PC-9 (cell line): Measurements from ENCODE around the gene KIAA1958. TPM values are rescaled to one million over a fixed set of nuclear protein-coding genes. Genes with fewer than 3 reads are reported as not detected.

Experiments used
- BruUV-seq: library from RNA; stranded (reverse); fragments of 400-500 nt; replicated peaks from 2 replicates; lab custom pipeline; 2021; lab: Mats Ljungman, UMichigan
- CTCF ChIA-PET: fragments of 300-600 bp; sonication (Branson Sonifier 250); formaldehyde crosslinking; loops from one replicate; lab custom pipeline; 2022; ENCODE audit warnings: antibody characterized with exemption; lab: Charles Lee
- POLR2A ChIA-PET: fragments of 300-600 bp; sonication (Branson Sonifier 250); formaldehyde crosslinking; loops from one replicate; lab custom pipeline; 2022; ENCODE audit warnings: antibody characterized with exemption; ENCODE audit not compliant: unreplicated experiment; lab: Charles Lee
- DNase-seq, 2 experiments: peaks; one replicate each; pipeline versions ENCODE4 v3.0.0 to v3.0.0-alpha.2; 2015 to 2022; ENCODE audit warnings: mixed read lengths in 1 of 2
- H2AFZ ChIP-seq: fragments of 200-600 bp; sonication (generic); 2 replicates; pipeline ENCODE4 v1.8.1; 2017; ENCODE audit warnings: antibody characterized with exemption
- H3F3A ChIP-seq: fragments of 200-600 bp; sonication (generic); 2 replicates; pipeline ENCODE4 v1.8.1; 2017; ENCODE audit warnings: antibody characterized with exemption, mild to moderate bottlenecking, low read depth; ENCODE audit not compliant: insufficient read depth
- H3K27ac ChIP-seq: fragments of 200-600 bp; sonication (generic); 2 replicates; pipeline ENCODE4 v1.6.1; 2016; ENCODE audit warnings: mixed run types
- H3K27me3 ChIP-seq: fragments of 200-600 bp; sonication (generic); 2 replicates; pipeline ENCODE4 v1.6.1; 2016; ENCODE audit warnings: low read depth, mixed run types; ENCODE audit not compliant: insufficient read depth
- H3K36me3 ChIP-seq: fragments of 200-600 bp; sonication (generic); 2 replicates; pipeline ENCODE4 v1.6.1; 2016; ENCODE audit warnings: low read depth, mixed run types
- H3K4me1 ChIP-seq: fragments of 200-600 bp; sonication (generic); replicated peaks from 2 replicates; pipeline ENCODE4 v1.6.1; 2016; ENCODE audit warnings: mixed run types; ENCODE audit not compliant: insufficient read depth
- H3K4me2 ChIP-seq: fragments of 200-600 bp; sonication (generic); 2 replicates; pipeline ENCODE4 v1.6.1; 2017; ENCODE audit warnings: mixed run types
- H3K4me3 ChIP-seq: fragments of 200-600 bp; sonication (generic); 2 replicates; pipeline ENCODE4 v1.6.1; 2016; ENCODE audit warnings: mixed run types
- H3K79me2 ChIP-seq: fragments of 200-600 bp; sonication (generic); 2 replicates; pipeline ENCODE4 v1.6.1; 2017; ENCODE audit warnings: low read depth, mixed run types
- H3K9me2 ChIP-seq: fragments of 200-600 bp; sonication (generic); 2 replicates; pipeline ENCODE4 v1.8.1; 2017; ENCODE audit warnings: mild to moderate bottlenecking; ENCODE audit not compliant: insufficient read depth
- H3K9me3 ChIP-seq: fragments of 200-600 bp; sonication (generic); 2 replicates; pipeline ENCODE4 v1.8.1; 2016; ENCODE audit warnings: low read depth; ENCODE audit not compliant: insufficient read depth
- H4K20me1 ChIP-seq: fragments of 200-600 bp; sonication (generic); 2 replicates; pipeline ENCODE4 v1.8.1; 2017; ENCODE audit not compliant: insufficient read depth
- CTCF ChIP-seq: fragments of 200-600 bp; sonication (generic); conservative IDR thresholded peaks from 2 replicates; pipeline ENCODE4 v1.6.1; 2017; ENCODE audit warnings: mixed run types, antibody characterized with exemption, mild to moderate bottlenecking, moderate library complexity
- EZH2 ChIP-seq: fragments of 200-600 bp; sonication (generic); IDR thresholded peaks from 2 replicates; pipeline ENCODE4 v1.8.0; 2017; ENCODE audit warnings: antibody characterized with exemption, low read depth
- intact Hi-C: fragments of 100-400 bp; cut with micrococcal nuclease; formaldehyde crosslinking; loops from one replicate; pipeline ENCODE4 v1.10.0; 2022; ENCODE audit not compliant: unreplicated experiment
- total RNA-seq: library from RNA; stranded (reverse); gene quantifications from 2 replicates; pipeline ENCODE4 v1.2.3, GENCODE V29; 2021

The KIAA1958 gene
- total RNA-seq, 1 experiment from 2014 or later = 19.5 TPM

GRCh38 chr9:112605963-112606699, 119.5 kb downstream of the KIAA1958 start:
- no peak for DNase-seq
- no TSS peak for BruUV-seq

GRCh38 chr9:112608851-112609250, 122.2 kb downstream of the KIAA1958 start:
- H3K36me3 ChIP-seq = no peaks in the 10 kb centered on the region
- no peak overlapping the region for H3K27ac ChIP-seq
- no peaks in the 10 kb centered on the region; the same call in 1 of the 2 replicates for H3K9me2 ChIP-seq
- H2AFZ ChIP-seq = no peak overlapping the region
- no TSS peak for BruUV-seq
- intact Hi-C loops = no loop called here
- no peaks in the 10 kb centered on the region for H3K4me1 ChIP-seq
- H3K9me3 ChIP-seq = no peaks in the 10 kb centered on the region
- ChIA-PET POLR2A (no interaction called here), CTCF (interaction anchor here (0.6 kb wide), 1 partner anchor 82 kb away, joined by 3 read pairs; no protein-coding TSS in a partner anchor)
- H4K20me1 ChIP-seq = no peaks in the 10 kb centered on the region
- no peak overlapping the region for H3K4me2 ChIP-seq
- no peak overlapping the region for H3K4me3 ChIP-seq
- DNase-seq = no peak
- no peaks in the 10 kb centered on the region for H3K27me3 ChIP-seq
- no peaks in the 10 kb centered on the region for H3F3A ChIP-seq
- TF ChIP-seq EZH2 (no peak), CTCF (no peak)
- H3K79me2 ChIP-seq = no peaks in the 10 kb centered on the region

More at GRCh38 chr9:112605963-112606699, 119.5 kb downstream of the KIAA1958 start:
- ChIA-PET POLR2A (interaction anchor here (0.7 kb wide), 1 partner anchor 13 kb away, joined by 7 read pairs; no protein-coding TSS in a partner anchor), CTCF (no interaction called here)
- H3K27ac ChIP-seq = no peak overlapping the region
- no peak overlapping the region for H3K4me2 ChIP-seq
- H3K79me2 ChIP-seq = no peaks in the 10 kb centered on the region
- TF ChIP-seq CTCF (no peak), EZH2 (no peak)
- no peak overlapping the region for H2AFZ ChIP-seq
- no peaks in the 10 kb centered on the region for H3K9me3 ChIP-seq
- H3K4me1 ChIP-seq = 0 out of 2 replicates have a peak, but pooled peaks cover 5% of the 10 kb centered on the region
- no peaks in the 10 kb centered on the region for H3F3A ChIP-seq
- intact Hi-C loops = no loop called here
- no peaks in the 10 kb centered on the region for H3K27me3 ChIP-seq
- no peaks in the 10 kb centered on the region for H4K20me1 ChIP-seq
- H3K36me3 ChIP-seq = no peaks in the 10 kb centered on the region
- no peaks in the 10 kb centered on the region for H3K9me2 ChIP-seq
- H3K4me3 ChIP-seq = no peak overlapping the region

GRCh38 chr9:112615584-112616266, 129.1 kb downstream of the KIAA1958 start:
- H3K27me3 ChIP-seq = no peaks in the 10 kb centered on the region
- no TSS peak for BruUV-seq
- no peaks in the 10 kb centered on the region; the same call in 1 of the 2 replicates for H3K36me3 ChIP-seq
- H3K9me2 ChIP-seq = peaks cover 3% of the 10 kb centered on the region; the same call in 1 of the 2 replicates
- H3K4me1 ChIP-seq = no peaks in the 10 kb centered on the region
- 0 out of 2 replicates have a peak, but pooled peaks cover 2% of the 10 kb centered on the region for H3K9me3 ChIP-seq
- H3K79me2 ChIP-seq = no peaks in the 10 kb centered on the region
- TF ChIP-seq CTCF = no peak
- no peak for TF ChIP-seq EZH2
- no peak overlapping the region for H2AFZ ChIP-seq
- no peak overlapping the region for H3K4me2 ChIP-seq
- ChIA-PET POLR2A (no interaction called here), CTCF (interaction anchor here (0.7 kb wide), 1 partner anchor 230 kb away, joined by 3 read pairs; no protein-coding TSS in a partner anchor)
- H3K4me3 ChIP-seq = no peak overlapping the region
- no peak for DNase-seq
- H3F3A ChIP-seq = no peaks in the 10 kb centered on the region
- no peak overlapping the region for H3K27ac ChIP-seq
- intact Hi-C loops = no loop called here
- H4K20me1 ChIP-seq = no peaks in the 10 kb centered on the region
